Activated CD4-positive, alpha-beta T cell treated with anti-CD3 and anti-CD28 coated beads, Interleukin-2, amount 10 ng/mL, durations not matched to agents 24 days and 14 days (primary cell): ENCODE measurements around the gene PLAC1. TPM values are rescaled to one million over a fixed set of nuclear protein-coding genes. Genes with fewer than 3 reads are reported as not detected.

ENCODE experiments used
- DNase-seq: peaks from one replicate; pipeline ENCODE4 v3.0.0; 2022
- H3K27ac Mint-ChIP-seq: one replicate; pipeline ENCODE4 v1.8.0; 2022; ENCODE audit warnings: mild to moderate bottlenecking, mixed read lengths
- H3K27me3 Mint-ChIP-seq: one replicate; pipeline ENCODE4 v1.8.0; 2022; ENCODE audit warnings: mixed read lengths
- H3K36me3 Mint-ChIP-seq: one replicate; pipeline ENCODE4 v1.8.0; 2022; ENCODE audit warnings: low read depth, mild to moderate bottlenecking, mixed read lengths
- H3K4me1 Mint-ChIP-seq: one replicate; pipeline ENCODE4 v1.8.0; 2021; ENCODE audit warnings: mixed read lengths
- H3K4me3 Mint-ChIP-seq: one replicate; pipeline ENCODE4 v1.8.0; 2022; ENCODE audit warnings: mild to moderate bottlenecking, moderate library complexity, mixed read lengths
- H3K9me3 Mint-ChIP-seq: one replicate; pipeline ENCODE4 v1.8.0; 2021; ENCODE audit warnings: mixed read lengths
- intact Hi-C: fragments of 100-400 bp; cut with micrococcal nuclease; formaldehyde crosslinking; loops from one replicate; pipeline ENCODE4 v1.15.1; 2023
- total RNA-seq: library from RNA; stranded (reverse); gene quantifications from 2 replicates; pipeline ENCODE4 v1.2.3, GENCODE V29; 2022

Gene PLAC1, protein sequence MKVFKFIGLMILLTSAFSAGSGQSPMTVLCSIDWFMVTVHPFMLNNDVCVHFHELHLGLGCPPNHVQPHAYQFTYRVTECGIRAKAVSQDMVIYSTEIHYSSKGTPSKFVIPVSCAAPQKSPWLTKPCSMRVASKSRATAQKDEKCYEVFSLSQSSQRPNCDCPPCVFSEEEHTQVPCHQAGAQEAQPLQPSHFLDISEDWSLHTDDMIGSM
- not detected in 2 replicates for total RNA-seq

DNA sequence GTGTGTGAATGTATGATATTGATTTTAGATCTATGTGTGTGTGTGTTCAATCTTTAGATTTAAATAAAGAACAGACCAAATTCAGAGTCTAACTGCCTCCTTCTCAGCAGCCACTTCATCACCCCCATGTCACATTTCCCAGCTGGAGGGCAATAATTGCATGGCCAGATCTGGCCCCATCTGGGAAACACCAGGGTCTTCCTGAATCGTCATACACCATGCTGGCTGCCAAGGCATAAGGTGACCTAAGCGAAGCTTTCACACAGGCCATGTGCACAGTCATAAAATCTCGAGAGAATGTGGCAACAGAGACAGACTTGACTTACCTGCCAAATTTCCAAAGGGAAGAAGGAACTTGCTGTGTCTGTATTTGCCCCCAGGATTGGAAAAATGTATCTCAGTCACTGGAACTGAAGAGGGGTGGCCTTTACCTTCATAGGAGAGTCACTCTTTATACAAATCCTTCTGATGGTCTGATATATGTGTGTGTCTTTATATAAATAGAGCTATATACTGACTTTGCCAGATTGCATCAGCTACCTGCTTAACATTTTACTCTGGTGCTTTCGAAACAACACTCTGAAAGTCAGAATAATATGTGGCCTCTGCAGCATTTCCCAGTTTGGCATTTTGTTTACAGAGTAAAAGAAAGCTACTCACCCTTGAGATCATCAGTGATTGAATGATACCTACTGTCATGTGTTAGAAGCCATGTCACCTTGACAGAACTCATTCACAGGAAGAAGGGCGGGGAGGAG, at the start of gene PLAC1:
PLAC1 (minus strand) TSS at position 470 of the 758 bp plus-strand sequence. CDS start 91,789 bp downstream, outside the sequence.
- Mint-ChIP-seq H3K4me1 (peaks cover 8% of the 10 kb centered on the region), H3K36me3 (no peaks in the 10 kb centered on the region), H3K27me3 (peaks cover 4% of the 10 kb centered on the region), H3K9me3 (no peaks in the 10 kb centered on the region), H3K27ac (no peak within 1 kb of the TSS), H3K4me3 (no peak within 1 kb of the TSS)
- intact Hi-C loops = no loop called here
- DNase-seq = no peak

DNA sequence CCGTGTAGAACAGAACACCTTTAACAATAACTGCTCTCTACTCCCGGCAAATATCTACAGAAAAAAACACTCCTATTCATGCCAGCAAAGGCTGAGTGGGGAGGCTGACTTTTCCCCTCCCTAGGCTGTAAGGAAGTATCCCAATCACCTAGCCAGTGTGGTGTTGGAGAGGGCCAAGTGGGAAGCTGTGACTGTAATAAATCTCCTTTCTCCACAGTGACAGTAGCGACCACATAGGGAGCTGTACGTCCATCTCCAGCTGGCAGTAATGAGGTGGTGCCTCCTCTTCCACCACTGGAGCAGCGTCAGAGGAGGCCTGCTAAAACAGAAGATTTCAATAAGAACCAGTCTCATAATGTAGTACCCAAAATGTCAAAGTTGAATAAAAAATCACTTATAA, 47.9 kb upstream of the PLAC1 start:
- intact Hi-C loops = no loop called here
- no peaks in the 10 kb centered on the region for H3K9me3 Mint-ChIP-seq
- H3K27me3 Mint-ChIP-seq = peaks cover 8% of the 10 kb centered on the region
- no peak for DNase-seq
- H3K4me1 Mint-ChIP-seq = no peaks in the 10 kb centered on the region
- no peak overlapping the region for H3K27ac Mint-ChIP-seq
- no peaks in the 10 kb centered on the region for H3K36me3 Mint-ChIP-seq
- H3K4me3 Mint-ChIP-seq = no peak overlapping the region

DNA sequence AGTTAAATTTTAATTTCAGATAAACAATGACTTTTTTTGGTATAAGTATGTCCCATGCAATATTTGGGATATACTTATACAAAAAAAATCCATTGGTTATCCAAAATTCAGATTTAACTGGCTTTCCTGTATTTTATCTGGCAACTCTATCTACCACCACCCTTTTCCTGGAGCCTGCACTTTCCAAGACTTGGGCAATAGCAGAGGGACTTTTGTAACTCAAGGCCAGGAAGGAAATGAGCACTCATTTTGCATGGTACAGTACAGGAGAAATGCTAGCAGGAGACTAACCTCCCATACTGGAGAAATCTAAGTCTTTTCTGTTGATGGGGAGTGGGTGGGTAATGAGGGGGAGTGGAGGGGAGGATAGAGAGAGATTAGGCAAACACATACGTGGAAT, 37.7 kb upstream of the PLAC1 start:
- no peaks in the 10 kb centered on the region for H3K36me3 Mint-ChIP-seq
- no peak overlapping the region for H3K4me3 Mint-ChIP-seq
- no peak for DNase-seq
- H3K9me3 Mint-ChIP-seq = peaks cover 3% of the 10 kb centered on the region
- intact Hi-C loops = no loop called here
- no peak overlapping the region for H3K27ac Mint-ChIP-seq
- peaks cover 5% of the 10 kb centered on the region for H3K27me3 Mint-ChIP-seq
- no peaks in the 10 kb centered on the region for H3K4me1 Mint-ChIP-seq

DNA sequence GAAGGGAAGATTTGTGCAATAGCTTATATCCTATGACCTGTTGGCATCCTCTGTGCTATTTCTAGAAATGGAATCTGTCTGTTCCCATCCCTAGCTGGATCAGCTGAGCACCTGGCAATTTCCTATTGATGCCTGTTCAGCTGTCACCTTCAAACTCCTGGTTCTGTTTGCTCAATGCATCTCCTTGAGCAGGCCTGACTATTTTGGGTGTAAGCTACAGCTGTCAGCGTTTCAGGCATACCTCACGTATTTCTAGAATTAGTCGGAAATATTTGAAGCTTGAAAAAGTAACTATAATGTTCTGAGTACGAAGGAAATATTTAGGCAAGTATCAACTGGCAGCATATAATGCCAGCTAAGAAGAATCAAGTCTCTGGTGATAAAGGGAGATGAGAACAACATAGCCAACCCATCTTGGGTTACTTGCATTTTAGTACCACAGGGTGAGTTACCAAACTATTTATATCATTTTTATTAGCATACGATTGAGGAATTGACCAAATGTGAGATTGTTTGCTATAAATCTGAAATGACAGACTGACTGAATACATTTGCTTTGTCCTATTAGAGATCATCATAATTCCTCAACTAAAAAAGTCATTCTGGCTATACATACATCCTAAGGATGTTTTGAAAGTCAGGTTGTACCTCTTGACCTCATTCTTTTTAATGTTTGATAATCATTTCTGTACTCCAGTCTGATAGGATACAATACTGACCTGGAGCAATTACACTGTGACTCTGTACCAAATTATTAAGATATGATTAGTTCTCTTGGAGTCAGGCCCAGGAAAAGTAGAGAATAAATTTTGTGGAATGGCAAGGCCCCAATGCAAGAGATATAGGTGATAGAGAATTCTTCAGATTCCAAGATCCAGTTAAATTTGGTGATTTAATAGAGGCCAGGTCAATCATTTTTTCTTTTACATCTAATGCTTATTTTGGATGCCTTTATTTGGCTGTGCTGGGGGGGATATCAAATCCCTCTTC, 36.4 kb upstream of the PLAC1 start:
- Mint-ChIP-seq H3K27me3 (peaks cover 2% of the 10 kb centered on the region), H3K27ac (no peak overlapping the region), H3K4me3 (no peak overlapping the region), H3K36me3 (no peaks in the 10 kb centered on the region), H3K4me1 (no peaks in the 10 kb centered on the region), H3K9me3 (peaks cover 3% of the 10 kb centered on the region)
- DNase-seq = no peak
- intact Hi-C loops = no loop called here

DNA sequence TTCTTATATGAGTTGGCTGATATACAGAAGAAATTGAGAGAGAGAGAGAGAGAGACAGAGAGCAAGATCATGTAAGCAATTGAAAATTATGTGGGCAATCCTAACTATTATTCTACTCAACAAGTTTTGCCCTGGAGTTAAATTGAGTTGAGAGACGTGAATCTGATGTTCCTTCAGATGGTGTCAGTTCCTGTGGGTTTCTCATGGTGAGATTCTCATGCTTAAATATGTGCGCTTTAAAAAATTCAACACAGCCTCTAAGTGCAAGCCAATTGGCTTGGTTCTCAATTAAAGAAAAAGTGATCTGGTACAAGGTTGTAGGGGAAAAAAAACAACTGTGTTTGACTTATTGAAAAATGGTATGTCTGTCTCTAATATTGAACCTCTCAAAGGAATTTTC, 35.4 kb upstream of the PLAC1 start:
- intact Hi-C loops = no loop called here
- Mint-ChIP-seq H3K9me3 (peaks cover 3% of the 10 kb centered on the region), H3K27me3 (peaks cover 2% of the 10 kb centered on the region), H3K36me3 (no peaks in the 10 kb centered on the region), H3K4me1 (no peaks in the 10 kb centered on the region), H3K4me3 (no peak overlapping the region), H3K27ac (no peak overlapping the region)
- no peak for DNase-seq

DNA sequence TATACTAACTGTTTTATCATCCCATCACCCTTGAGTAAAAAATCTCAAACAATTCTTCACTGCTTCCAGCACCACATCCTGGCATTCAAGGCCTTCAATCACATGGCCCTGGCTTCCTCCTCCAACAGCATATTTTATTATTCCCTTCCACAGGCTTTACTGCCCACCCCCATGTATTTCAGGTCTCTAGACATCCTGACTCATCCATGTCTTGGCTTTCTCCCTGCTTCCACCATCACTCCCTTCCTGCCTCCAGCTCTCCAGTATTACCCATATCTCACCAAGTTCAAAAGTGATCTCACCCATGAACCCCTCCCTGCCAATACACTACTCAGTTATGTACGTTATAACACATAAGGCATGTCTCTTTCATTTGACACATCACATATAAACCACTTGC, 34.7 kb upstream of the PLAC1 start:
- no peak for DNase-seq
- Mint-ChIP-seq H3K4me1 (no peaks in the 10 kb centered on the region), H3K27me3 (peaks cover 2% of the 10 kb centered on the region), H3K36me3 (no peaks in the 10 kb centered on the region), H3K27ac (no peak overlapping the region), H3K4me3 (no peak overlapping the region), H3K9me3 (no peaks in the 10 kb centered on the region)
- intact Hi-C loops = no loop called here

DNA sequence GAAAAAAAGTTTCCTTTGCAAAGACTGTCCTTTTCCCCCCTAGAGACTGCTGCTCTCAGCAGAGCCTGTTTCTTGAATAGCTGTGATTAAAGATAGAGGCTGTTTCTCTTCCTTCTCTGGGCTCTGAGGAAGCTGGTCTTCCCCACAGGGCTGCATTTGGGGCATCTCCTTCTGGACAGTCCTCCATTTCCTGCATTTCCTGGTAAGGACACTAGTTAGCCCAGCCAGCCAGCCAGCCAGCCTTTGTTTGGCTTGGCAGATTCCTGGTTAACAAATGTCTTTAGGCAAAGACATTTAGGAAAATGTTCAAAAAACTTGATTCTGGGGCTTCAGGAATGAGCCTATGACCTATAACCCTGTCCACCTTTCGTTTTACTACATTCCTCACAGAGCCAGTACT, 34.0 kb upstream of the PLAC1 start:
- no peak overlapping the region for H3K27ac Mint-ChIP-seq
- no peak for DNase-seq
- H3K36me3 Mint-ChIP-seq = no peaks in the 10 kb centered on the region
- H3K4me3 Mint-ChIP-seq = no peak overlapping the region
- peaks cover 2% of the 10 kb centered on the region for H3K27me3 Mint-ChIP-seq
- no peaks in the 10 kb centered on the region for H3K9me3 Mint-ChIP-seq
- H3K4me1 Mint-ChIP-seq = no peaks in the 10 kb centered on the region
- intact Hi-C loops = no loop called here

DNA sequence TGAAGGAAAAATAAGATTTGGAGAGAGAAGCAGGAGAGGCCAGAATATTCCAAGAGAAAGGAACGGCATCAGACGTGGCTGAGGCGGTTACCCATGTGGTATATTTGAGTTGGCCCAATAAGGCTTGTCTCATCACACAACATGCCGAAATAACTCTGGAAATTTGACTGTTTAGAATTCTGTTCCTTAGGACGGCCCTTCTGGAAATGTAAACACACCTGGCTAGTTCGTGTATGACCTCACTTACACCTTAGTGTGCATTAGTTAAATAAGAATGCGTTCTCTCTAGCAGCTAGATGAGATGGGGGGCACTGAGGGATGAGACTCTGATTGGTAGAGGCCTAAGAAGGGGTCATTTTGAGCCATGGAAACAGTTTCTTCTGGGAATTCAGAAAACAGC, 33.2 kb upstream of the PLAC1 start:
- H3K36me3 Mint-ChIP-seq = no peaks in the 10 kb centered on the region
- no peak for DNase-seq
- peaks cover 2% of the 10 kb centered on the region for H3K27me3 Mint-ChIP-seq
- H3K4me1 Mint-ChIP-seq = no peaks in the 10 kb centered on the region
- H3K27ac Mint-ChIP-seq = no peak overlapping the region
- H3K4me3 Mint-ChIP-seq = no peak overlapping the region
- intact Hi-C loops = no loop called here
- H3K9me3 Mint-ChIP-seq = no peaks in the 10 kb centered on the region

DNA sequence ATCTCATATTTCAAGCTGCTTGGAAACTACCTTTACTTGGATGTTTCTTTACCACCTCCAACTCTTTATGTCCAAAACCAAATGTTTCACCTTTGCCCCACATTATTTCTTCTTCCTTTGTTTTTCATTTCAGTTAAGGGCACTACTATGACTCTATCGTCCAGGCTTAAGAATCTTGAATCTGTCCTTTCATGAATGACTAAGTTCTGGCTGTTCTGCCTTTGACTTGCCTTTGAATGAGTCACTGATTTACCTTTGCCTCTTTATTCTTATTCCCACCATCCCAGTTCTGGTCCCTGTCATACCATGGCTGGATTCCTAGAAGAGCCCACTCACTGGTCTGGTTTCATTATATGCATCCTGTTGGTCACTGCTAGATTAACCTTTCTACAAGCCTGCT, 30.6 kb upstream of the PLAC1 start:
- no peak overlapping the region for H3K4me3 Mint-ChIP-seq
- no peaks in the 10 kb centered on the region for H3K36me3 Mint-ChIP-seq
- DNase-seq = no peak
- H3K27ac Mint-ChIP-seq = no peak overlapping the region
- peaks cover 2% of the 10 kb centered on the region for H3K27me3 Mint-ChIP-seq
- intact Hi-C loops = no loop called here
- H3K9me3 Mint-ChIP-seq = peaks cover 3% of the 10 kb centered on the region
- H3K4me1 Mint-ChIP-seq = no peaks in the 10 kb centered on the region

DNA sequence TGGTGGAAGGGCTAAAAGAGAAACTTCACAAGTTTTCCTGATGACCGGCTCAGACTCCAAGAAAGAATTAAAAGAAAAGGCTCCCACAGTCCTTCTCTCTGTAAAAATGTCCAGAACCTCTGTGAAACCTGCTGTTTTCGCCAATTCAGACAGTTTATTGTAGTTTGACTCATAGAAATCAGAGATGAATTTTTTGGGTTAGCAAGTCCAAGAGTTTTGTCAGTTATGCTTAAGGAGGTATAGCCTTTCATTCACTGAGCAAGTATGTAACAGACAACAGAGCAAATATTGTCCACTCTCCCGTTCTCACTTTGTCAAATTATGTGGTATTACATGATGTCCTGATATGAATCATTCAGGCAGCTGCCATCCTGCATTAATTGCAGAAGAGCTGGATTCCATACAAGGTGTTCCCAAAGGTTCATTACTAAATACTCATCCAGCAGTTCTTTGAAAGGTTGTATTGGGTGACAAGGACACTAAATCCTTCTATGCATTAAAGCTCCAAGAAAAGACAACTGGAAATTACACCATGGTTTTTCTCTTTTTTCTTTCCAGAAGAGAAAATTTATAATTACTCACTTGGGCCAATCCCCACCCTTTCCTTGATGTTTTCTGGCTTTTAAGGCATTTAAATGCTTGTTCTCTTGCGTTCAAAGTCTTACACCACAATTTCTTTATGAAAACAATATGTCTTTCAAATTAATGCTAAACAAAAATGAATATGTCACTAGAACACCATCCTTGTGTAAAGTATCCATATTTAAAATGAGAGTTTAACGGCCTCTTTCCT, 30.0 kb upstream of the PLAC1 start:
- H3K27ac Mint-ChIP-seq = no peak overlapping the region
- no peaks in the 10 kb centered on the region for H3K4me1 Mint-ChIP-seq
- intact Hi-C loops = no loop called here
- no peaks in the 10 kb centered on the region for H3K36me3 Mint-ChIP-seq
- DNase-seq = no peak
- H3K27me3 Mint-ChIP-seq = peaks cover 2% of the 10 kb centered on the region
- H3K4me3 Mint-ChIP-seq = no peak overlapping the region
- peaks cover 3% of the 10 kb centered on the region for H3K9me3 Mint-ChIP-seq

DNA sequence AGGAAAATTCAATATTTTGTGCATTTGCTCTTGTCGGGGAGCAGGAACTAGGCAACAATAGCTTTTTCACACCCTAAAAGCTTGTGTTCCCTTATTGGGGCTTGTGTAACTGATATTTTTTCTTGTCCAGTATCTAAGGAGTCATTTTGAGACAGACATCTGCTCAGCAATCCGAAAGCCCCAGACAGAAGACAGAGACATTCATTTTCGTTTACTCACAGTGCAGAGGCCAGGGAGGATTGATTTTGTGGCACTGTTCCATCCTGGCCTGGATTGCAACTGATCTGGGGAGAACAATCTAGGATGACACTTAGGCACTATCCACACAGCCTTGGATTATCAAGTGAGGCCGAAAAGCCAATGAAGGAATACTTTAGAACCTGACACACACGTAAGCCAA, 27.4 kb upstream of the PLAC1 start:
- Mint-ChIP-seq H3K27me3 (no peaks in the 10 kb centered on the region), H3K4me1 (no peaks in the 10 kb centered on the region), H3K9me3 (peaks cover 3% of the 10 kb centered on the region), H3K27ac (no peak overlapping the region), H3K4me3 (no peak overlapping the region), H3K36me3 (no peaks in the 10 kb centered on the region)
- DNase-seq = no peak
- intact Hi-C loops = no loop called here

DNA sequence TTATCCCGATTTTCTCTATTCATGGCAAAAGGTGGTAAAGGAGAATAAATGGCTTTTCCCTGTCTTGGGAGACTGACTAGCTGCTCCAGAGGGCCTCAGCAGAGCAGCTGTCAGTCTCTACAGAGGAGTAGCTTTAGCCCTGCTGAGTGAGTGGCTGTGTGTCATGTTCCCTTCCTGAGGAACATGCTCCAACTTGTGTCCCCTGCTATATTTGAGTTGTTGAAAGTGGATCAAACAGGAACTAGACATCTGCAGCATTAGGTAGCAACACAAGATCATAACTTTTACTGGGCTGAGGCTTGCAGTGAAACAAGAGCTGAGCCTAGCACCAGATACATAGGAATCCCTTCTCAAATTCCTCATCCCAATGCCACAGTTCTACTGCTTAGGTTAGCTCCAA, 26.7 kb upstream of the PLAC1 start:
- H3K4me3 Mint-ChIP-seq = no peak overlapping the region
- H3K27ac Mint-ChIP-seq = no peak overlapping the region
- H3K4me1 Mint-ChIP-seq = no peaks in the 10 kb centered on the region
- H3K27me3 Mint-ChIP-seq = no peaks in the 10 kb centered on the region
- peaks cover 3% of the 10 kb centered on the region for H3K9me3 Mint-ChIP-seq
- intact Hi-C loops = no loop called here
- no peaks in the 10 kb centered on the region for H3K36me3 Mint-ChIP-seq
- no peak for DNase-seq

DNA sequence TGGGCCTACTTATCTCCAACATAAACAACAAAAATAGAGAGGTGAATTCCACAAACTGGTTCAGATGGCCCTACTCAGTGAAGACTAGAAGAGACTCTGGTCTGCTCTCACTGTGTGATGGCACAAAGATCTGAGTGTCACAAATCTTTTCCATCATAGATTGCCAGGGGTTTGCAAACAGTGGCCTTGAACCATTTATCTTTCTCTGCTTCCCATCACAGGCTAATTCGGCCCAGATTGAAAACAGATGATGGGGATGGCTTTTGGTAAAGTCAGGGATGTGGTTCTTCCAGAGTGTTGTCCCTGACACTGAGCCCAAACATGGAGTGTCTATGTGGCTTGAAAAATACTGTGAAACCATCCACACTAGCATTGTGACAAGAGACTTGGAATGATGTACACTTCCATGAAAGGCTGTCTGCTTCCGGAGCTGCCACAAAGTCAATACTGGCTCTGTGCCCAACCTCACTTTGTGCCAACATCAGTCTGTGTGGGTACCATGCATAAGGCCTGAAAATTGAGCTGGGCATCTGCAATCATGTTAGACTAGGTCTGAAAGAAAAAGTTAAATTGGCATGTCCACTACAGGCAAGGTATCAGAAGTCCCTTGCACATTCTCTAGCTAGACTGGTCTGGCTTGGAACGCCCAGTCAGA, 25.2 kb upstream of the PLAC1 start:
- H3K27ac Mint-ChIP-seq = no peak overlapping the region
- H3K4me1 Mint-ChIP-seq = no peaks in the 10 kb centered on the region
- intact Hi-C loops = no loop called here
- no peak overlapping the region for H3K4me3 Mint-ChIP-seq
- no peak for DNase-seq
- no peaks in the 10 kb centered on the region for H3K36me3 Mint-ChIP-seq
- peaks cover 3% of the 10 kb centered on the region for H3K9me3 Mint-ChIP-seq
- H3K27me3 Mint-ChIP-seq = no peaks in the 10 kb centered on the region
